Dendritic cell treated with granulocyte-macrophage colony-stimulating factor and Interleukin-4, amounts not matched to agents 40 ng/mL and 50 ng/mL, for 4 days (primary cell): ENCODE data around the gene CWF19L1.
A peak's percentile ranks its signal among the peaks of the same experiment; 100 is the strongest.

Experiments
- H3K27ac Mint-ChIP-seq: one replicate; pipeline ENCODE4 v1.8.0; 2022; ENCODE audit warnings: mild to moderate bottlenecking, mixed read lengths
- H3K27me3 Mint-ChIP-seq: one replicate; pipeline ENCODE4 v1.8.0; 2022; ENCODE audit warnings: mild to moderate bottlenecking, mixed read lengths
- H3K36me3 Mint-ChIP-seq: one replicate; pipeline ENCODE4 v1.8.0; 2022; ENCODE audit warnings: low read depth, mixed read lengths
- H3K4me1 Mint-ChIP-seq: one replicate; pipeline ENCODE4 v1.8.0; 2022; ENCODE audit warnings: low read depth, mixed read lengths
- H3K4me3 Mint-ChIP-seq: one replicate; pipeline ENCODE4 v1.8.0; 2022; ENCODE audit warnings: mild to moderate bottlenecking, moderate library complexity, mixed read lengths
- H3K9me3 Mint-ChIP-seq: one replicate; pipeline ENCODE4 v1.8.0; 2022; ENCODE audit warnings: mixed read lengths
- intact Hi-C: fragments of 100-400 bp; cut with micrococcal nuclease; formaldehyde crosslinking; loops from one replicate; pipeline ENCODE4 v1.15.0; 2022

The CWF19L1 gene

DNA sequence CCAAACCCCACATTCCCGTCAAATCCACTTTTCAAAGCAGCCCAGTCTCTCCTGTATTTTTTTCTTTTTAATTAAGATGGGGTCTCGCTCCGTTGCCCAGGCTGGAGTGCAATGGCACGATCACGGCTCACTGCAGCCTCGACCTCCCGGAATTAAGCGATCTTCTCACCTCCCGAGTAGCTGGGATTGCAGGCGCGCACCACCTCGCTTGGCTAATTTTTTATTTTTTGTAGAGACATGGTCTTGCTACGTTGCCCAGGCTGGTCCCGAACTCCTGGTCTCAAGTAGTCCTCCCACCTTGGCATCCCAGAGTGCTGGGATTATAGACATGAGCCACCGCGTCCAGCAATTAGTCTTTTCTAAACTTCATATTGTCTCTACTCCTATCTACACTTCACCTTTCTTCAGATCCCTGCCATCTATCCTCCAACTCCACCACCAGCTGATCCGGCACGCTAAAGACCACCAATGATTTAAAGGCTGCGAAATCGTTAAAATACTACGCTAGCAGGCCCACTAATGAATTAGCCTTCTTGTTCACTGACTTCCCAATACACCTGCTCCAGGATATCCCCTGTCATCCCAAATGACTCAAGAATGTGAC lies 37.5 kb downstream of the CWF19L1 start:
- H3K27ac Mint-ChIP-seq, result peak overlapping the region; percentile 80
- no peaks in the 10 kb centered on the region for H3K27me3 Mint-ChIP-seq
- intact Hi-C loops, result loop anchor here (1.0 kb wide), 1 partner anchor 44 kb away; the partner anchor contains the start of gene ERLIN1
- H3K4me3 Mint-ChIP-seq, result peak overlapping the region; percentile 91
- H3K4me1 Mint-ChIP-seq, result peaks cover 35% of the 10 kb centered on the region
- H3K9me3 Mint-ChIP-seq, result no peaks in the 10 kb centered on the region
- peaks cover 74% of the 10 kb centered on the region for H3K36me3 Mint-ChIP-seq

GRCh38 chr10:100223879-100224278 lies 43.6 kb downstream of the CWF19L1 start:
- H3K4me3 Mint-ChIP-seq, result no peak overlapping the region
- no peaks in the 10 kb centered on the region for H3K27me3 Mint-ChIP-seq
- no peaks in the 10 kb centered on the region for H3K9me3 Mint-ChIP-seq
- intact Hi-C loops, result no loop called here
- H3K4me1 Mint-ChIP-seq, result peaks cover 23% of the 10 kb centered on the region
- peaks cover 74% of the 10 kb centered on the region for H3K36me3 Mint-ChIP-seq
- H3K27ac Mint-ChIP-seq, result no peak overlapping the region

GRCh38 chr10:100222529-100222928 lies 44.9 kb downstream of the CWF19L1 start:
- Mint-ChIP-seq H3K27ac (no peak overlapping the region), H3K9me3 (no peaks in the 10 kb centered on the region), H3K36me3 (peaks cover 81% of the 10 kb centered on the region), H3K27me3 (no peaks in the 10 kb centered on the region), H3K4me3 (no peak overlapping the region), H3K4me1 (peaks cover 10% of the 10 kb centered on the region)
- intact Hi-C loops, result no loop called here

DNA sequence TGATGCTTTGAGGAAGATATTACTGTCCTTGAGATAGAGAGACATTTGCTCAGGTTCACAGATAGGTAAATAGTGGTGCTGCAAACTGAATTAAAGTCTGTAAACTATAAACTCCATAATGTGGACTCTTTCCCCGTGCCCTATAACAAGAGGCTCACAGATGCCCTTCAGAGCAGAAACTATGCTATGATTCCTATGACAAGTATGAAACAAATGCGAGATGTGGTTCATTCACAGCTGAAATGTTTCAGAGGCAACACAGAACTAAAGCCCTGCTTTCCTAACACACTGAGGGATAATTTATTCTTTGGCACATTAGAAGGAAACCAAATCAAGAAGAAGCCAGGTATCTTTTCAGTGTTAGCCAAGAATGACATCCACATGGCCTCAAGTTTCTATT lies 51.4 kb downstream of the CWF19L1 start:
- H3K27me3 Mint-ChIP-seq, result no peaks in the 10 kb centered on the region
- H3K36me3 Mint-ChIP-seq, result peaks cover 100% of the 10 kb centered on the region

GRCh38 chr10:100209303-100209702 lies 58.1 kb downstream of the CWF19L1 start:
- Mint-ChIP-seq H3K9me3 (no peaks in the 10 kb centered on the region), H3K27ac (no peak overlapping the region), H3K36me3 (peaks cover 94% of the 10 kb centered on the region), H3K27me3 (no peaks in the 10 kb centered on the region), H3K4me3 (no peak overlapping the region), H3K4me1 (peaks cover 4% of the 10 kb centered on the region)
- intact Hi-C loops, result no loop called here

More for the DNA sequence above, 51.4 kb downstream of the CWF19L1 start:
- no peak overlapping the region for H3K27ac Mint-ChIP-seq
- no peaks in the 10 kb centered on the region for H3K9me3 Mint-ChIP-seq
- no peak overlapping the region for H3K4me3 Mint-ChIP-seq
- peaks cover 4% of the 10 kb centered on the region for H3K4me1 Mint-ChIP-seq
- intact Hi-C loops, result no loop called here

DNA sequence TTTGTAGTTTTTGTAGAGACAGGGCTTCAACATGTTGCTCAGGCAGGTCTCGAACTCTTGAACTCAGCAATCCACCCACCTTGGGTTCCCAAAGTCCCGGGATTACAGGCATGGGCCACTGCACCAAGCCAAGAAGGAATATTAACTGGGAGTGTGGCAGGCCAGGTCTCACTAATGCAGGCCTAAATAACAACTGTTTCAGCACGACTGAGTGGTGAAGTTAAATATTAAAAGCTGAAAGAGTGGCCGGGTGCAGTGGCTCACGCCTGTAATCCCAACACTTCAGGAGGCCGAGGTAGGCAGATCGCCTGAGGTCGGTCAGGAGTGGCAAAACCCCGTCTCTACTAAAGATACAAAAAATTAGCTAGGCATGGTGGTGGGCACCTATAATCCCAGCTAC lies 59.2 kb downstream of the CWF19L1 start:
- intact Hi-C loops, result no loop called here
- peaks cover 93% of the 10 kb centered on the region for H3K36me3 Mint-ChIP-seq
- H3K4me1 Mint-ChIP-seq, result peaks cover 4% of the 10 kb centered on the region
- no peaks in the 10 kb centered on the region for H3K27me3 Mint-ChIP-seq
- H3K4me3 Mint-ChIP-seq, result no peak overlapping the region
- no peak overlapping the region for H3K27ac Mint-ChIP-seq
- no peaks in the 10 kb centered on the region for H3K9me3 Mint-ChIP-seq

- Mint-ChIP-seq H3K4me1 (peaks cover 4% of the 10 kb centered on the region), H3K4me3 (no peak overlapping the region), H3K36me3 (peaks cover 96% of the 10 kb centered on the region), H3K27ac (no peak overlapping the region), H3K9me3 (no peaks in the 10 kb centered on the region), H3K27me3 (no peaks in the 10 kb centered on the region)
- intact Hi-C loops, result no loop called here
Measured at GRCh38 chr10:100204370-100204769, 63.1 kb downstream of the CWF19L1 start.

DNA sequence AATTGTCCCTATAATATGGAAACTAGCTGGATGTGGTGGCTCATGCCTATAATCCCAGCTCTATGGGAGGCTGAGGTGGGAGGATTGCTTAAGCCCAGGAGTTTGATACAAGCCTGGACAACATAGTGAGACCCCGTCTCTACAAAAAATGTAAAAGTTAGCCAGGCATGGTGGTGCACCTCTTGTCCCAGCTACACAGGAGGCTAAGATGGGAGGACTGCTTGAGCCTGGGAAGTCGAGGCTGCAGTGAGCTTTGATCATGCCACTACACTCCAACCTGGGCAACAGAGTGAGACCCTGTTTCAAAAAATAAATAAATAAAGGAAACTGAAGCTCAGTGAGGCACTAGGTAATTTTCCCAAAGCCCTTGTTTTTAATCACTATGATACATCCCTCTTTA lies 65.9 kb downstream of the CWF19L1 start:
- peaks cover 93% of the 10 kb centered on the region for H3K36me3 Mint-ChIP-seq
- H3K4me3 Mint-ChIP-seq, result no peak overlapping the region
- intact Hi-C loops, result no loop called here
- no peaks in the 10 kb centered on the region for H3K27me3 Mint-ChIP-seq
- no peaks in the 10 kb centered on the region for H3K9me3 Mint-ChIP-seq
- H3K4me1 Mint-ChIP-seq, result peaks cover 9% of the 10 kb centered on the region
- H3K27ac Mint-ChIP-seq, result no peak overlapping the region

- no peak overlapping the region for H3K27ac Mint-ChIP-seq
- H3K4me3 Mint-ChIP-seq, result no peak overlapping the region
- peaks cover 87% of the 10 kb centered on the region for H3K36me3 Mint-ChIP-seq
- H3K27me3 Mint-ChIP-seq, result no peaks in the 10 kb centered on the region
- H3K4me1 Mint-ChIP-seq, result peaks cover 20% of the 10 kb centered on the region
- H3K9me3 Mint-ChIP-seq, result no peaks in the 10 kb centered on the region
- intact Hi-C loops, result no loop called here
Measured at GRCh38 chr10:100194711-100195110, 72.7 kb downstream of the CWF19L1 start.

GRCh38 chr10:100192350-100192749 lies 75.1 kb downstream of the CWF19L1 start:
- peaks cover 19% of the 10 kb centered on the region for H3K4me1 Mint-ChIP-seq
- no peaks in the 10 kb centered on the region for H3K27me3 Mint-ChIP-seq
- peak overlapping the region; percentile 44 for H3K27ac Mint-ChIP-seq
- intact Hi-C loops, result no loop called here
- no peaks in the 10 kb centered on the region for H3K9me3 Mint-ChIP-seq
- H3K36me3 Mint-ChIP-seq, result peaks cover 71% of the 10 kb centered on the region
- no peak overlapping the region for H3K4me3 Mint-ChIP-seq

GRCh38 chr10:100186253-100187212 lies 80.9 kb downstream of the CWF19L1 start:
- H3K36me3 Mint-ChIP-seq, result peaks cover 51% of the 10 kb centered on the region
- no peaks in the 10 kb centered on the region for H3K9me3 Mint-ChIP-seq
- peak overlapping the region; percentile 90 for H3K4me3 Mint-ChIP-seq
- H3K27me3 Mint-ChIP-seq, result no peaks in the 10 kb centered on the region
- intact Hi-C loops, result loop anchor here (1.0 to 10.0 kb wide), 2 partner anchors 43 to 728 kb away; partner anchors contain the start of genes CHUK and SLF2
- H3K4me1 Mint-ChIP-seq, result peaks cover 52% of the 10 kb centered on the region
- H3K27ac Mint-ChIP-seq, result peak overlapping the region; percentile 96

DNA sequence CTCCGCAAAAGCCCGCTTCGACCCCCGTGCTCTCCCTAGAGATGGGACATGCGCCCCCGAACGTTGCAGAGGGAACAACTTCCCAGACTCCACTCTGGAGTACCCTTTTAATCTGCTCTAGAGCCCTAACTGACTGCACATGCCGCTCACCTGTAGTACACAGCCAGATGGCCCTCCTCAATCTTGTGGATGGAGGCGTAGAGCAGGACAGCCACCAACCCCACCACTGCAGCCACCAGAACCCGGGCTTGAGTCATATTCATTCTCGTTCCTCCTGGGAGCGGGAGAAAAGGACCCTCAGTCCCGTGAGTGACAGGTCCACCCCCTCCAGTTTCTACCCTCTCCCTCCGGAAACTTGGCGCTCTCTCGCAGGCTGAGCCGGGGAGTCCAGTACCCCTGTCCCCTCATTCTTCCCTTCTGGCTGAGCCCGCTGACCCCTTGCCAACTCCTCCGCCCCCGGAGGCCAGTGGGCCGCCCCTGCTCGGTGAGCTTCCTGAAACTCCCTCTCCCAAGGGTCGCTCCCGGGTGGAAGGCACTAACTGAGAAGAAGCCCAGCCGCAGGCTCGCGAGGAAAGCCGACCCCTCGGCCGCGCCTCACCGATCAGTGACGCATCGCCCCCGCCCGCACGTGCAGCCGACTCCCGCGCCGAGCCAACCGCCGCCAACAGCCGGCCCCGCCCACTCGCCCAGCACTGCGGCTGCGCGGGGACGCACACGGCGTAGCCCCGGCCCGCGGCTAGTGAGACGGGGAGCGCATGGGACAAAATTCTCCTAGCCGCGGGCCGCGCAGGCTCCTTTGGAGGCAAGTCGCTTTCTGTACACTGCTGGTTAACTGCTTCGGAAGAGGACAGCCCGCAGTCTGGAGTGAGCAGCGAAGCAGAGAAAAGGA lies 81.8 kb downstream of the CWF19L1 start, which contains the start of gene ERLIN1:
ERLIN1 (minus strand) TSS at position 666 of the 889 bp plus-strand sequence; CDS start at position 263, 403 bp downstream.
- H3K36me3 Mint-ChIP-seq, result peaks cover 47% of the 10 kb centered on the region
- H3K4me3 Mint-ChIP-seq, result peak within 1 kb of the TSS; percentile 90
- peak within 1 kb of the TSS; percentile 96 for H3K27ac Mint-ChIP-seq
- no peaks in the 10 kb centered on the region for H3K27me3 Mint-ChIP-seq
- H3K4me1 Mint-ChIP-seq, result peaks cover 57% of the 10 kb centered on the region
- H3K9me3 Mint-ChIP-seq, result no peaks in the 10 kb centered on the region
- intact Hi-C loops, result loop anchor here (1.0 to 10.0 kb wide), 2 partner anchors 44 to 729 kb away; partner anchors contain the start of genes CHUK and SLF2

DNA sequence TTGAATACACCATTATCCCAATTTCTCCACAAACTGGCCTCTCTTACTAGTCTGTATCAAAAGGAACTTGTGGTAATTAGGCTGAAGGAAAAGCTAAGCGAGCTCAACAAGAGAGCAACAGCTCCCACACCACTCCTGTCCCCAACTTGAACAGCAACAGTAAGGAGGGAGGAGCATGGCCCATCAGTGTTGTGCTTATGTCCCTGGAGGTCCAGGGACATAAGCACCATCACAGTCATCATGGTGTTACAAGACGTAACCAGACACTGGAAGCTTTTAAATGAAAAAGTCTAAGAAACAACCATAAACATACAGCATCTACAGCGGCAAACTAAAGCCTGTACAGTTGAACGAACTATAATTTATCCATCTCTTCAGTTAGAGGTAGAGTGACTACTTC lies 82.6 kb downstream of the CWF19L1 start:
- Mint-ChIP-seq H3K36me3 (peaks cover 49% of the 10 kb centered on the region), H3K27ac (peak overlapping the region; percentile 96), H3K4me3 (peak overlapping the region; percentile 90), H3K9me3 (no peaks in the 10 kb centered on the region), H3K4me1 (peaks cover 64% of the 10 kb centered on the region), H3K27me3 (no peaks in the 10 kb centered on the region)
- intact Hi-C loops, result loop anchor here (10.0 kb wide), 1 partner anchor 730 kb away; the partner anchor contains the start of gene SLF2
